ENCODE data around the gene MDM2. TPM values are rescaled to one million over a fixed set of nuclear protein-coding genes. Genes with fewer than 3 reads are reported as not detected.
A peak's percentile ranks its signal among the peaks of the same experiment; 100 is the strongest.

MDM2 gene
- total RNA-seq, 1 experiment from 2014 or later: 118 TPM

DNA sequence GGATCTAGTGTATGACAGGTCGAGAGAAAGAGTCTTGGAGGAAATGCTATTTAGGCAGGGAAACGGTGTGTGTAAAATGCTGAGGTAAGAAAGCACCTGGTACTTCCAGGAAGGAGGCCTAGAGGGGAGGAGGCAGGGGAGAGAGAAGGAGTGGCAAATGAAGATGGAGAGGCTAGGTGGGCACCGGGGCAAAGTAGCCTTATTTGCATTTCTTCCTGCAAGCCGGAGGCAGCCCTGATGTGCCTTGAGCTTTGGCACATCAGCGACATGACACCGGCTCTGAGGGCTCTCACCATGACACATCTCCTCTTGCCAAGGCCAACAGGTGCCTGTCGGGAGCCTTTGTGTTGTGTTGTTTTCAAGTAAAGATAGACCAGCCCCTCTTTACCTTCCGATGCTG is 63.4 kb downstream of the MDM2 start:
- CTCF ChIA-PET: no interaction called here
- BruUV-seq (replicated peaks): no TSS peak
- H3K4me1 ChIP-seq: no peaks in the 10 kb centered on the region
- POLR2A ChIA-PET: no interaction called here
- Mint-ChIP-seq H3K27ac (ENCODE audit: unreplicated experiment) (no peak overlapping the region), H3K4me1 (ENCODE audit: low read depth, unreplicated experiment) (no peaks in the 10 kb centered on the region), H3K27me3 (ENCODE audit: insufficient read depth, unreplicated experiment) (no peaks in the 10 kb centered on the region), H3K36me3 (ENCODE audit: insufficient read depth, unreplicated experiment) (no peaks in the 10 kb centered on the region), H3K4me3 (ENCODE audit: unreplicated experiment) (no peak overlapping the region), H3K9me3 (ENCODE audit: unreplicated experiment) (peaks cover 2% of the 10 kb centered on the region)
- DNase-seq: no peak
- intact Hi-C loops (cut with micrococcal nuclease; ENCODE audit: unreplicated experiment): no loop called here
- H3K4me3 ChIP-seq (ENCODE audit: low read depth, low read length): no peak overlapping the region
- no peaks in the 10 kb centered on the region for H3K9me3 ChIP-seq
- TF ChIP-seq, protein P1, sequence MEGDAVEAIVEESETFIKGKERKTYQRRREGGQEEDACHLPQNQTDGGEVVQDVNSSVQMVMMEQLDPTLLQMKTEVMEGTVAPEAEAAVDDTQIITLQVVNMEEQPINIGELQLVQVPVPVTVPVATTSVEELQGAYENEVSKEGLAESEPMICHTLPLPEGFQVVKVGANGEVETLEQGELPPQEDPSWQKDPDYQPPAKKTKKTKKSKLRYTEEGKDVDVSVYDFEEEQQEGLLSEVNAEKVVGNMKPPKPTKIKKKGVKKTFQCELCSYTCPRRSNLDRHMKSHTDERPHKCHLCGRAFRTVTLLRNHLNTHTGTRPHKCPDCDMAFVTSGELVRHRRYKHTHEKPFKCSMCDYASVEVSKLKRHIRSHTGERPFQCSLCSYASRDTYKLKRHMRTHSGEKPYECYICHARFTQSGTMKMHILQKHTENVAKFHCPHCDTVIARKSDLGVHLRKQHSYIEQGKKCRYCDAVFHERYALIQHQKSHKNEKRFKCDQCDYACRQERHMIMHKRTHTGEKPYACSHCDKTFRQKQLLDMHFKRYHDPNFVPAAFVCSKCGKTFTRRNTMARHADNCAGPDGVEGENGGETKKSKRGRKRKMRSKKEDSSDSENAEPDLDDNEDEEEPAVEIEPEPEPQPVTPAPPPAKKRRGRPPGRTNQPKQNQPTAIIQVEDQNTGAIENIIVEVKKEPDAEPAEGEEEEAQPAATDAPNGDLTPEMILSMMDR (IDR thresholded peaks at IDR 0.05; ENCODE audit: insufficient read depth in 1 of 2, low read depth in 1 of 2, low read length in 1 of 2, severe bottlenecking in 1 of 2, unreplicated experiment in 1 of 2): no peak
- no peaks in the 10 kb centered on the region for H3K36me3 ChIP-seq (ENCODE audit: control insufficient read depth, insufficient read depth, low read length)
- no peaks in the 10 kb centered on the region for H3K27me3 ChIP-seq (replicated peaks; ENCODE audit: control insufficient read depth, insufficient read depth, low read length)

DNA sequence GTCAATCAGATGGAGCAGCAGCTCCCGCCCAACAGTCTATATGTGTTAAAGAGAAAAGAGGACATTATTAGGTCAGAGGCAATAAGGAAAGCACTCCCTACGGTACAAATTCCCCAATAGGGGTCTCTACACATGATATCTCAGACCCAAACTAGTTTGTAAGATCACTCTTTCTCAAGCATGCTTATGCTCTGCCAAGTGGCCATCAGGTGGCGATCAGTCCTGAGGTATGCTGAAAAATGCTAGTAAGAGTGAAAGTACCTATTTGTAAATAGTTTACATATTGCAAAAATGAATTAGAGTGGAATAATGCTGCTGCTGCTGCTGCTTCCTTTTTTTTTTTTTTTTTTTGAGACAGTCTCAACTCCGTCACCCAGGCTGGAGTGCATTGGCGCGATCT is 63.9 kb downstream of the MDM2 start:
- intact Hi-C loops (cut with micrococcal nuclease; ENCODE audit: unreplicated experiment): loop anchor here (1.0 kb wide), 1 partner anchor 198 kb away; no protein-coding TSS in a partner anchor
- H3K27me3 Mint-ChIP-seq (ENCODE audit: insufficient read depth, unreplicated experiment): no peaks in the 10 kb centered on the region

GRCh38 chr12:68873316-68873715 is 65.3 kb downstream of the MDM2 start:
- Mint-ChIP-seq H3K27ac (ENCODE audit: unreplicated experiment) (no peak overlapping the region), H3K4me1 (ENCODE audit: low read depth, unreplicated experiment) (no peaks in the 10 kb centered on the region), H3K9me3 (ENCODE audit: unreplicated experiment) (peaks cover 18% of the 10 kb centered on the region), H3K36me3 (ENCODE audit: insufficient read depth, unreplicated experiment) (no peaks in the 10 kb centered on the region), H3K4me3 (ENCODE audit: unreplicated experiment) (no peak overlapping the region), H3K27me3 (ENCODE audit: insufficient read depth, unreplicated experiment) (no peaks in the 10 kb centered on the region)
- intact Hi-C loops (cut with micrococcal nuclease; ENCODE audit: unreplicated experiment): no loop called here
- DNase-seq: no peak
- H3K9me3 ChIP-seq: no peaks in the 10 kb centered on the region; the same call in 1 of the 2 replicates
- no peaks in the 10 kb centered on the region for H3K36me3 ChIP-seq (ENCODE audit: control insufficient read depth, insufficient read depth, low read length)
- TF ChIP-seq, protein P1 (IDR thresholded peaks at IDR 0.05; ENCODE audit: insufficient read depth in 1 of 2, low read depth in 1 of 2, low read length in 1 of 2, severe bottlenecking in 1 of 2, unreplicated experiment in 1 of 2): no peak
- H3K27me3 ChIP-seq (replicated peaks; ENCODE audit: control insufficient read depth, insufficient read depth, low read length): no peaks in the 10 kb centered on the region
- CTCF ChIA-PET: no interaction called here
- no peak overlapping the region for H3K4me3 ChIP-seq (ENCODE audit: low read depth, low read length)
- BruUV-seq (replicated peaks): no TSS peak
- POLR2A ChIA-PET: no interaction called here
- H3K4me1 ChIP-seq: no peaks in the 10 kb centered on the region

More for the DNA sequence above, 63.9 kb downstream of the MDM2 start:
- Histone ChIP-seq H3K4me3 (ENCODE audit: low read depth, low read length) (no peak overlapping the region), H3K36me3 (ENCODE audit: control insufficient read depth, insufficient read depth, low read length) (no peaks in the 10 kb centered on the region), H3K4me1 (no peaks in the 10 kb centered on the region), H3K9me3 (no peaks in the 10 kb centered on the region), H3K27me3 (replicated peaks; ENCODE audit: control insufficient read depth, insufficient read depth, low read length) (no peaks in the 10 kb centered on the region)
- ChIA-PET CTCF (interaction anchor here (0.7 kb wide), 1 partner anchor 199 kb away, joined by 4 read pairs; no protein-coding TSS in a partner anchor), POLR2A (no interaction called here)
- Mint-ChIP-seq H3K4me1 (ENCODE audit: low read depth, unreplicated experiment) (no peaks in the 10 kb centered on the region), H3K4me3 (ENCODE audit: unreplicated experiment) (no peak overlapping the region), H3K36me3 (ENCODE audit: insufficient read depth, unreplicated experiment) (no peaks in the 10 kb centered on the region), H3K9me3 (ENCODE audit: unreplicated experiment) (peaks cover 7% of the 10 kb centered on the region), H3K27ac (ENCODE audit: unreplicated experiment) (no peak overlapping the region)
- TF ChIP-seq, protein P1 (IDR thresholded peaks at IDR 0.05; ENCODE audit: insufficient read depth in 1 of 2, low read depth in 1 of 2, low read length in 1 of 2, severe bottlenecking in 1 of 2, unreplicated experiment in 1 of 2): peak in 1 of 2 experiments; percentile 49
- DNase-seq: peak in 1 of 2 experiments; percentile 37
- no TSS peak for BruUV-seq (replicated peaks)

Data from Caco-2 (cell line).